Dedifferentiated amniotic fluid mesenchymal stem cell (primary cell): ENCODE results near the gene RETREG3.
"Not testable (repeated sequence)": the region's sequence is repeated elsewhere in the genome, so short reads cannot be mapped to it uniquely, and the experiment has no call there.

Experiments used
- DNase-seq: peaks from one replicate; pipeline ENCODE4 v3.0.0-alpha.2; 2016; ENCODE audit errors: extremely low spot score

The RETREG3 gene

GRCh38 chr17:42573095-42573494 lies 36.1 kb downstream of the RETREG3 start:
- DNase-seq = no peak

- DNase-seq = no peak
These were observed 37.5 kb downstream of the RETREG3 start for GRCh38 chr17:42571435-42572225.

- DNase-seq = no peak
These were observed 40.6 kb downstream of the RETREG3 start for GRCh38 chr17:42568341-42569111.

- DNase-seq = peak; percentile 88
These were observed 42.1 kb downstream of the RETREG3 start, which contains the start of gene MLX for GRCh38 chr17:42566883-42567573. TSS of gene MLX (plus strand) at chr17:42567100. CDS start at chr17:42567125, 25 bp downstream.

- no peak for DNase-seq
These were observed 42.8 kb downstream of the RETREG3 start for GRCh38 chr17:42566215-42566882.

- DNase-seq = no peak
These were observed 43.5 kb downstream of the RETREG3 start for GRCh38 chr17:42565523-42566214.

- DNase-seq = no peak
These were observed 44.2 kb downstream of the RETREG3 start for GRCh38 chr17:42564815-42565522.

GRCh38 chr17:42563950-42564349 lies 45.2 kb downstream of the RETREG3 start:
- no peak for DNase-seq

GRCh38 chr17:42563543-42563942 lies 45.6 kb downstream of the RETREG3 start:
- DNase-seq = no peak

GRCh38 chr17:42563143-42563509 lies 46.0 kb downstream of the RETREG3 start:
- DNase-seq = no peak

GRCh38 chr17:42562388-42563142 lies 46.6 kb downstream of the RETREG3 start:
- no peak for DNase-seq

- peak; percentile 99 for DNase-seq
These were observed 47.2 kb downstream of the RETREG3 start, which contains the start of gene COASY for GRCh38 chr17:42561897-42562387. TSS of gene COASY (plus strand) at chr17:42562148. CDS start at chr17:42562623, 475 bp downstream.

- DNase-seq = no peak
These were observed 48.9 kb downstream of the RETREG3 start for GRCh38 chr17:42560246-42560645.

GRCh38 chr17:42559075-42559474 lies 50.1 kb downstream of the RETREG3 start:
- no peak for DNase-seq

- not testable (repeated sequence) for DNase-seq
These were observed 53.1 kb downstream of the RETREG3 start for GRCh38 chr17:42555961-42556617.

- DNase-seq = no peak
These were observed 54.0 kb downstream of the RETREG3 start for GRCh38 chr17:42555122-42555622.

GRCh38 chr17:42554250-42555121 lies 54.7 kb downstream of the RETREG3 start:
- DNase-seq = peak; percentile 46

GRCh38 chr17:42553866-42554249 lies 55.3 kb downstream of the RETREG3 start:
- DNase-seq = no peak
